ENCODE measurements around the gene SOX12.

SOX12 gene

GRCh38 chr20:325045-325888 lies at the start of gene SOX12:
TSS of gene SOX12 (plus strand) at chr20:325552. CDS start at chr20:325925, 373 bp downstream.
- Histone ChIP-seq H3K36me3 (ENCODE audit: insufficient read depth, low read depth, low read length) (peaks cover 9% of the 10 kb centered on the region), H3K27ac (ENCODE audit: low read length) (peak within 1 kb of the TSS; percentile 90), H3K4me3 (ENCODE audit: low read length) (peak within 1 kb of the TSS; percentile 94), H3K27me3 (ENCODE audit: insufficient read depth, low read length) (no peaks in the 10 kb centered on the region), H3K9me3 (ENCODE audit: insufficient read depth, low read depth, low read length) (no peaks in the 10 kb centered on the region), H3K9ac (ENCODE audit: low read depth, low read length) (peak within 1 kb of the TSS; percentile 91; the same call in 1 of the 2 replicates), H3K4me1 (ENCODE audit: insufficient read depth, low read length) (peaks cover 28% of the 10 kb centered on the region)

GRCh38 chr20:275791-276190 lies 49.6 kb upstream of the SOX12 start:
- Histone ChIP-seq H3K27me3 (ENCODE audit: insufficient read depth, low read length) (no peaks in the 10 kb centered on the region), H3K36me3 (ENCODE audit: insufficient read depth, low read depth, low read length) (peaks cover 34% of the 10 kb centered on the region), H3K27ac (ENCODE audit: low read length) (no peak overlapping the region), H3K9me3 (ENCODE audit: insufficient read depth, low read depth, low read length) (no peaks in the 10 kb centered on the region), H3K4me3 (ENCODE audit: low read length) (no peak overlapping the region), H3K4me1 (ENCODE audit: insufficient read depth, low read length) (no peaks in the 10 kb centered on the region), H3K9ac (ENCODE audit: low read depth, low read length) (no peak overlapping the region)

DNA sequence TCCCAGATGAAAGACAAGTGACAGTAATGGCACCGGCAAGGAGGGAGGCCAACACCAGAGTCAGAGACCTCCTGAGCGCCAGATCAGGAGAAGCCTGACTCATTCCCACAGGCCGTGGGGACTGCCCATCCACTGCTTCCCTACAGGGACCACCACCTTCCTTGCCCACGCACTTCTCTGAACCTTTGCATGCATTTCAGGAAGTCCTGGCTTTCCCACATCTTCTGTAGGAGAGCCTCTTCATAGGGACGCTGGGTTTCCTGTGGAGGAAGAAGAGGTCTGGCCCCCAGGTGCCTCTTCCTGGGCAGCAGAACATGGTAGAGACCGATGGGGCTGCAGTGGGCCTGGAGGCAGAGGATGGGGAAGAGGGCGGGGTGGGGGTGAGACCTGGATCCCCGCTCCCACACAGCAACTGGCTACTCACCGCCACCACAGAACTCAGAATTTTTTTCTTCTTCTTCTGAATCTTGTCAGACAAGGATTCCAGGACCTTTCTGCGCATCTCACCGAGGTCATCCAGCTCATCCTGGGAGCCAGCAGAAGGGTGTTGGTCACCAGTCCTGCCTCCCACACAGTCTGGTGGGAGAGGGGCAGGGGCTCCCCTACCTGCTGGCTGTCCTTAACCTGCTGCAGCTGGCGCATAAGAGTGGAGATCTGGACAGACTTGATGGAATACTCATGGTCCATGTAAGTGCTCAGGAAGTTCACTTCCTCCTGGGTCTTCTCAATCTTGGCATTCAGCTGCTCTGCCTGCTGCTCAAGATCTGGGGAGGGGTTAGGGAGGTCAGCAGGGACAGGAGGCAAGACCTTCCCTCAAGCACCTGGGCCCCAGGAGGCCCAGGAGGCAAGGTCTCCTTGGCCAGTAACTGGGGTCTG lies 48.5 kb upstream of the SOX12 start:
- Histone ChIP-seq H3K4me1 (ENCODE audit: insufficient read depth, low read length) (no peaks in the 10 kb centered on the region), H3K36me3 (ENCODE audit: insufficient read depth, low read depth, low read length) (peaks cover 35% of the 10 kb centered on the region), H3K4me3 (ENCODE audit: low read length) (no peak overlapping the region), H3K27me3 (ENCODE audit: insufficient read depth, low read length) (peaks cover 7% of the 10 kb centered on the region; the same call in 1 of the 2 replicates), H3K27ac (ENCODE audit: low read length) (no peak overlapping the region), H3K9me3 (ENCODE audit: insufficient read depth, low read depth, low read length) (no peaks in the 10 kb centered on the region), H3K9ac (ENCODE audit: low read depth, low read length) (no peak overlapping the region)

DNA sequence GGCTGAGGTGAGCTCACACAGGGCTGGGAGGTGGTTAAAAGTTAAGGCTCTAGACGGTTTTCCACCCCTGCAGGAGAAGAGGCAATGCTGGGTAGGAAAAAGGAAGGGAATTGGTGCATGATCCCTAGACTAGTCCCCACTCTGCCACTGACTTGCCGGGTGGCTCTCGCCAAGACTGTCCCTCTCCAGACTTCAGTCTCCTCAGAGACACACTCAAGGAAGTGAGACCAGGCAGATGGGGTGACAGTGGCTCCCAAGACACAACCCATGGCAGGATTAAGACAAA lies 47.9 kb upstream of the SOX12 start:
- peaks cover 35% of the 10 kb centered on the region for H3K36me3 ChIP-seq (ENCODE audit: insufficient read depth, low read depth, low read length)

GRCh38 chr20:278181-278580 lies 47.2 kb upstream of the SOX12 start:
- no peaks in the 10 kb centered on the region for H3K9me3 ChIP-seq (ENCODE audit: insufficient read depth, low read depth, low read length)
- no peak overlapping the region for H3K9ac ChIP-seq (ENCODE audit: low read depth, low read length)
- H3K27me3 ChIP-seq (ENCODE audit: insufficient read depth, low read length), result peaks cover 11% of the 10 kb centered on the region; the same call in 1 of the 2 replicates
- peak overlapping the region; percentile 43; the same call in 1 of the 2 replicates for H3K4me3 ChIP-seq (ENCODE audit: low read length)
- H3K36me3 ChIP-seq (ENCODE audit: insufficient read depth, low read depth, low read length), result peaks cover 35% of the 10 kb centered on the region
- H3K4me1 ChIP-seq (ENCODE audit: insufficient read depth, low read length), result no peaks in the 10 kb centered on the region
- H3K27ac ChIP-seq (ENCODE audit: low read length), result no peak overlapping the region

More for the DNA sequence above, 47.9 kb upstream of the SOX12 start:
- no peak overlapping the region for H3K27ac ChIP-seq (ENCODE audit: low read length)
- H3K4me1 ChIP-seq (ENCODE audit: insufficient read depth, low read length), result no peaks in the 10 kb centered on the region
- H3K9me3 ChIP-seq (ENCODE audit: insufficient read depth, low read depth, low read length), result no peaks in the 10 kb centered on the region
- H3K9ac ChIP-seq (ENCODE audit: low read depth, low read length), result no peak overlapping the region
- H3K27me3 ChIP-seq (ENCODE audit: insufficient read depth, low read length), result peaks cover 11% of the 10 kb centered on the region; the same call in 1 of the 2 replicates
- H3K4me3 ChIP-seq (ENCODE audit: low read length), result no peak overlapping the region

- Histone ChIP-seq H3K4me3 (ENCODE audit: low read length) (peak overlapping the region; percentile 43; the same call in 1 of the 2 replicates), H3K36me3 (ENCODE audit: insufficient read depth, low read depth, low read length) (peaks cover 35% of the 10 kb centered on the region), H3K27ac (ENCODE audit: low read length) (no peak overlapping the region), H3K9ac (ENCODE audit: low read depth, low read length) (no peak overlapping the region), H3K4me1 (ENCODE audit: insufficient read depth, low read length) (no peaks in the 10 kb centered on the region), H3K27me3 (ENCODE audit: insufficient read depth, low read length) (peaks cover 11% of the 10 kb centered on the region; the same call in 1 of the 2 replicates), H3K9me3 (ENCODE audit: insufficient read depth, low read depth, low read length) (no peaks in the 10 kb centered on the region)
Measured at GRCh38 chr20:278607-279571, 46.5 kb upstream of the SOX12 start.

- H3K4me3 ChIP-seq (ENCODE audit: low read length), result no peak overlapping the region
- peaks cover 11% of the 10 kb centered on the region; the same call in 1 of the 2 replicates for H3K27me3 ChIP-seq (ENCODE audit: insufficient read depth, low read length)
- H3K9me3 ChIP-seq (ENCODE audit: insufficient read depth, low read depth, low read length), result no peaks in the 10 kb centered on the region
- no peaks in the 10 kb centered on the region for H3K4me1 ChIP-seq (ENCODE audit: insufficient read depth, low read length)
- no peak overlapping the region for H3K9ac ChIP-seq (ENCODE audit: low read depth, low read length)
- no peak overlapping the region for H3K27ac ChIP-seq (ENCODE audit: low read length)
- peaks cover 5% of the 10 kb centered on the region; the same call in 1 of the 2 replicates for H3K36me3 ChIP-seq (ENCODE audit: insufficient read depth, low read depth, low read length)
Measured at GRCh38 chr20:284172-284571, 41.2 kb upstream of the SOX12 start.

DNA sequence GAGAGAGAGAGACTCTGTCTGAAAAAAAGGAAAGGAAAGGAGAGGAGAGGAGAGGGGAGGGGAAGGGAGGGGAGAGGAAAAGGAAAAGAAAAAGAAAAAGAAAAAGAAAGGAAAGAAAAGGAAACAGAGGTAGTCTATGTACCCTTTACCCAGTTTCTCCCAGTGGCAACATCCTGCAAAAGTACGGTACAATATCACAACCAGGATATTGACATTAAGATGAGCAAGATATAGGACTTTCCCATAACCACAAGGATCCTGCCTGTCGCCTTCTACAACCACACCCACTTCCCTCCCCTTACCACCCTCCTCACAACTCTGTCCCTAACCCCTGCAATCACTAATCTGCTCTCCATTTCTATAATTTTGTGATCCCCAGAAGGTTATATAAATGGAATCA lies 38.8 kb upstream of the SOX12 start:
- H3K9me3 ChIP-seq (ENCODE audit: insufficient read depth, low read depth, low read length), result no peaks in the 10 kb centered on the region
- H3K27me3 ChIP-seq (ENCODE audit: insufficient read depth, low read length), result peaks cover 14% of the 10 kb centered on the region
- no peaks in the 10 kb centered on the region; the same call in 1 of the 2 replicates for H3K36me3 ChIP-seq (ENCODE audit: insufficient read depth, low read depth, low read length)
- H3K4me3 ChIP-seq (ENCODE audit: low read length), result no peak overlapping the region
- H3K27ac ChIP-seq (ENCODE audit: low read length), result no peak overlapping the region
- peaks cover 3% of the 10 kb centered on the region; the same call in 1 of the 2 replicates for H3K4me1 ChIP-seq (ENCODE audit: insufficient read depth, low read length)
- no peak overlapping the region for H3K9ac ChIP-seq (ENCODE audit: low read depth, low read length)

DNA sequence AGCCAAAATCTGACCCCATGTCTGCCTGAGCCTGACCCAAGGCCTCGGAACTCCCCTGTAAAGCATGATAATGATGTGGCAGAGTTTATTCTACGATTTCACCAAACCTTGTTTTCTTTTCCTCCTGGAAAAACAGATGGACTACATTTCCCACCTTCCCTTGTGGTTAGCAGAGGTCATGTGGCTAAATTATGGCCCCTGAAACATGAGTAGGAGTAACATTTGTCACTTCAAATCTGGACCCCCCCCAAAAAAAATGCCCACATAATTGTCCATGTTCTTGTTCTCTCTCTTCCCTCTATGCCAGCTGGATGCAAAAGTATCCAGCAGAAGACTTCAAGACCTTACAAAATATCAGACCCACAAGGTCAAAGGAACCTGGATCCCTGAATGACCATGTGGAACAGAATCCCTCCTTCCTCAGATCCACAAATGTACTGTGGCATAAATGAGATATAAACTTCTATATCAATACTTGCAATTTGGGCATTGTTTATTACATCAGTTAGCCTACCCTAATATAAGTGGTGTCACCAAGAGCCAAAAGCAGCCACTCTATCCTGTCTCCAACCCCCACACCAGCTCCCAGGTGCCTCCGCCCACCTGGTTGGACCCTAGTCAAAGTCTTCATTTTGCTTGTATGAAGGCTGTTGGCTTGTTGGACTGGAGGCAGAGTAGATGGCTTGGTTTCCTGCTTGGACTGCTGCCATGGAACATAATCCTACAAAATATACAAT lies 36.2 kb upstream of the SOX12 start:
- no peaks in the 10 kb centered on the region for H3K36me3 ChIP-seq (ENCODE audit: insufficient read depth, low read depth, low read length)
- H3K9me3 ChIP-seq (ENCODE audit: insufficient read depth, low read depth, low read length), result no peaks in the 10 kb centered on the region
- H3K4me3 ChIP-seq (ENCODE audit: low read length), result peak overlapping the region; percentile 99
- peaks cover 3% of the 10 kb centered on the region; the same call in 1 of the 2 replicates for H3K4me1 ChIP-seq (ENCODE audit: insufficient read depth, low read length)
- H3K27ac ChIP-seq (ENCODE audit: low read length), result no peak overlapping the region
- peak overlapping the region; percentile 95; the same call in 1 of the 2 replicates for H3K9ac ChIP-seq (ENCODE audit: low read depth, low read length)
- peaks cover 27% of the 10 kb centered on the region for H3K27me3 ChIP-seq (ENCODE audit: insufficient read depth, low read length)

- peak overlapping the region; percentile 72 for H3K27ac ChIP-seq (ENCODE audit: low read length)
- no peaks in the 10 kb centered on the region for H3K36me3 ChIP-seq (ENCODE audit: insufficient read depth, low read depth, low read length)
Measured at GRCh38 chr20:289693-290083, 35.7 kb upstream of the SOX12 start.

More at GRCh38 chr20:289693-290083, 35.7 kb upstream of the SOX12 start:
- no peaks in the 10 kb centered on the region for H3K9me3 ChIP-seq (ENCODE audit: insufficient read depth, low read depth, low read length)
- peak overlapping the region; percentile 95 for H3K9ac ChIP-seq (ENCODE audit: low read depth, low read length)
- peak overlapping the region; percentile 99 for H3K4me3 ChIP-seq (ENCODE audit: low read length)
- peaks cover 31% of the 10 kb centered on the region for H3K27me3 ChIP-seq (ENCODE audit: insufficient read depth, low read length)
- peaks cover 3% of the 10 kb centered on the region; the same call in 1 of the 2 replicates for H3K4me1 ChIP-seq (ENCODE audit: insufficient read depth, low read length)

All from iPS-20b (cell line).